MG63 (cell line): Measurements from ENCODE around the gene CADPS. TPM values are rescaled to one million over a fixed set of nuclear protein-coding genes. Genes with fewer than 3 reads are reported as not detected.

ENCODE experiments used
- DNase-seq: peaks from one replicate; pipeline ENCODE4 v3.0.0-alpha.2; 2020
- H3K27me3 ChIP-seq: fragments of 250-450 bp; sonication (Bioruptor Pico); 2 replicates; pipeline ENCODE4 v1.5.1; 2020; ENCODE audit warnings: mild to moderate bottlenecking, moderate library complexity
- H3K36me3 ChIP-seq: fragments of 250-450 bp; sonication (Bioruptor Pico); 2 replicates; pipeline ENCODE4 v1.5.1; 2020; ENCODE audit warnings: mild to moderate bottlenecking, moderate library complexity
- H3K4me3 ChIP-seq: fragments of 250-450 bp; sonication (Bioruptor Pico); 2 replicates; pipeline ENCODE4 v1.5.1; 2020; ENCODE audit warnings: mild to moderate bottlenecking, moderate library complexity
- H3K9me3 ChIP-seq: fragments of 250-450 bp; sonication (Bioruptor Pico); 2 replicates; pipeline ENCODE4 v1.5.1; 2020; ENCODE audit warnings: mild to moderate bottlenecking, moderate library complexity
- total RNA-seq: library from RNA; depleted of rRNA; stranded (reverse); fragments of >200 nt; shearing (Covaris generic); gene quantifications from 2 replicates; pipeline ENCODE4 v1.2.3, GENCODE V29; 2014; ENCODE audit warnings: low replicate concordance

Gene CADPS
- total RNA-seq, 1 experiment from 2014 or later: 0.07 TPM

DNA sequence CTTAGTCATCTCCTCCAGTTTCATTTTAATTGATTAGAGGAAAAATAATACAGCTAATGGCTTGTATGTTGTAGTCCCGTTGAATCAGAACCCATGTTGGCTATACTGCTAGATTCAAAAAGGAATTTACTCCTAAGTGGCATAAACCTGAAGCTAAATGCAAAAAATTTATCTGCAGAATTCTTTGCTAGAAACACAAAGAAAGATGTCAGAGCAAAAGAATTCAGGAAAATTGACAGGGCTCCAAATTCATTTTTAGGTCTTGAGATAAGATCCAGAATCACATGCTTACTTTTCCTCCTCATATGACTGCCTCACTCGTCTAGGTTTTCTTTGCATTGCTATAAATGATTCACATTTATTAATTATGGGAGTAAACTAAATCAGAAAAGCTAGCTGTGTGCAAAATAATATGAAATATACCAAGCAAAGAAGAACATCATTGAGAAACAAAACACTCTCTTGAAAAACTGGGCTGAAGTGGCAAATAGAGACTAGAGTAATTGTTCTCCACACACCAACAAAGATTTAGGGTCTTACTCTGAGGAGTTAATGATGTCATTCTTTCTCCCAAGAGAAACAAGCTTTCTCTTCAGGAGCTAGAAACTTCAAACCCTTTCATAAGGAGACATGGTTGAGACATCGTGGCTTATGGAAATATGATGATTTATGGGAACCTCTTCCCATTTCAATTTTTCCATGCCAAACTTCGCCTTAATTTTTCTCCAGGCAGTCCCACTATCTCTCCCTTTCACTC, 407.1 kb downstream of the CADPS start:
- no peaks in the 10 kb centered on the region for H3K9me3 ChIP-seq

DNA sequence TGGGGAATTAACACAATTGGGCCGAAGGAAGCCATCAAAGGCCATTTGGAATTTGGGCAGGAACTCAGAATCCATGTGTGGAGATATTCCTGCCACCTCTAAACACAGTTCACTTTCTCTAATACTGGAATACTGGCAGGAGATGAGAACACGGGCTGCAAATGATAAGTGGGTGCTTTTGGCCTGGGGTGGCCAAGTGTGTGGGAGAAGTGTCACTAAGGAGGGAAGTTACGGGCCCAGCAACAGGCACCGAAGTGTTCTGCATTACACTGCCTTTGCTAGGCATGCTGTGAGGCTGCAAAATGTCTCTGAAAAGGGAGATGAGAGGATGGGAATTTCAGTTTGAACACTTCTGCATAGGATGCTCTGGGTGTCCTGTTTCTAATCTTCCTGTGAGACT, 412.4 kb downstream of the CADPS start:
- no peaks in the 10 kb centered on the region for H3K27me3 ChIP-seq
- H3K36me3 ChIP-seq: no peaks in the 10 kb centered on the region
- H3K9me3 ChIP-seq: no peaks in the 10 kb centered on the region
- DNase-seq: no peak
- no peak overlapping the region for H3K4me3 ChIP-seq

More for the DNA sequence above, 407.1 kb downstream of the CADPS start:
- Histone ChIP-seq H3K27me3 (no peaks in the 10 kb centered on the region), H3K4me3 (no peak overlapping the region), H3K36me3 (no peaks in the 10 kb centered on the region)
- no peak for DNase-seq

DNA sequence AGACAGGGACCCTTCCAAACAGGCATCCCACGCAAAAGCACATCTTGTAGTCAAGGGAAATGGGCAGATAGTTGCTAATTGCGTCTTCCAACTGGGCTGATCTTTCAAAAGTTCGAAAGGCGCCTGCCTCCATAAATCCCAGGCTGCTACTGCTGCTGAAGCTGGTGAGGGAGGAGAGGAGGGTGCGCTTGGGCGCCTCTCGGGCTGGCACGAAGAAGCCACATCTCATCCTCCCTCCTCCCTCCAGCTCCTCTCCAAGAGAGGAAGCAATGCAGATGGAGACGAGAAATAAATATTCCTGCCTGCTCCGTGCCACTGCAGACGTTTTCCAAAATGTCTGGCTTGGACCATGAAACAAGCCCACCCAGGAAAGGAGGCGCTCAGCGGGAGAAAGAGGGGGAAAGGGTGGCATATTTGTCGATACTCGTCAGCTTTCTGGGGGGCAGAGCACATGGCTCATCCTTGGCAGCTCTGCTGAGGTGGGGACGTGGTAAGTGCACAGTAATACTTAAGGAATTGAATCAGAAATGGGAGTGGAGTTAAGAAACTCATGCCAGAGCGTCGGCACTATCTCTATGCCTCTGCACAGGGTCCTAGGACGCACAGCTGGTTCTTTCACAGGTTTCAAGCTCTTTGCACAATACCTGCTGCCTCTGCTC, 413.0 kb downstream of the CADPS start:
- no peak overlapping the region for H3K4me3 ChIP-seq
- H3K27me3 ChIP-seq: no peaks in the 10 kb centered on the region
- DNase-seq: no peak
- H3K9me3 ChIP-seq: no peaks in the 10 kb centered on the region
- H3K36me3 ChIP-seq: no peaks in the 10 kb centered on the region

DNA sequence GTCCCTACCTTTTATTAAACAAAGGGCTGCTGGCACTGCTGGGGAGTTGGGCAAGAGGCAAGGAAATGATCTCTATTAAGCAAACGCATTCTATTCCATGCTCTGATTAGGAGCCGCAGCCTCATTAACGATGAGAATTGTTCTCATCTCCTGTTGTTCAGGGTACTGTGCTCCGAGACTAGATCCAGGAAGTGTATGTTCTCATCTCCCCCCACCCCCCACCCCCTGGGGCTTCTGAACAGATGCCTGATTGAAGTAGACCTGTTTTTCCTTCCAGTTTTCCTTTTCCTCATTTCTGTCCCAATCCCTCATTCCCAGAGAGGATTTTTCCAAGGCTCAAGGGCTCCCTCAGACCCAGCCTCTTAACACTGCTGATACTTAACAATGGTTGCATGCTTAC, 420.3 kb downstream of the CADPS start:
- Histone ChIP-seq H3K36me3 (no peaks in the 10 kb centered on the region), H3K4me3 (no peak overlapping the region), H3K9me3 (no peaks in the 10 kb centered on the region), H3K27me3 (no peaks in the 10 kb centered on the region)
- DNase-seq: no peak

DNA sequence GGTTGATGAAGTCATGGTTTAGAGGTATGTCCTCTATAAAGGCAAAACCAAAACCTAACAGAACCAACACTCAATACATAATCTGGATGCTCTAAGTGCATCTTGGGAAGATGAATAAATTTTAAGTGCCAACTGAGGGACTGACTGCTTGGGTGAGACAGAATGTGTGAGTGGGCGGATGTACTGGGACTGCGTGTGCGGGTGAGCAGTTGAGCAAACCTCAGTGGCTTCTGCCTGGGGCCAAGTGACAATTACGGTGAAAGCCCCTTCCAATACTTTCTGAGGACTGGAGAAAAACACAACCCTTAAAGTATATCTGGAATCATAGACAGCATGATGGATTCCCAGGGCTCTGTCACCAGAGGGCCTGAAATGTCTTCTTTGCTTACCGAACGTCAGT, 421.8 kb downstream of the CADPS start:
- Histone ChIP-seq H3K4me3 (no peak overlapping the region), H3K27me3 (no peaks in the 10 kb centered on the region), H3K9me3 (no peaks in the 10 kb centered on the region), H3K36me3 (no peaks in the 10 kb centered on the region)
- no peak for DNase-seq

DNA sequence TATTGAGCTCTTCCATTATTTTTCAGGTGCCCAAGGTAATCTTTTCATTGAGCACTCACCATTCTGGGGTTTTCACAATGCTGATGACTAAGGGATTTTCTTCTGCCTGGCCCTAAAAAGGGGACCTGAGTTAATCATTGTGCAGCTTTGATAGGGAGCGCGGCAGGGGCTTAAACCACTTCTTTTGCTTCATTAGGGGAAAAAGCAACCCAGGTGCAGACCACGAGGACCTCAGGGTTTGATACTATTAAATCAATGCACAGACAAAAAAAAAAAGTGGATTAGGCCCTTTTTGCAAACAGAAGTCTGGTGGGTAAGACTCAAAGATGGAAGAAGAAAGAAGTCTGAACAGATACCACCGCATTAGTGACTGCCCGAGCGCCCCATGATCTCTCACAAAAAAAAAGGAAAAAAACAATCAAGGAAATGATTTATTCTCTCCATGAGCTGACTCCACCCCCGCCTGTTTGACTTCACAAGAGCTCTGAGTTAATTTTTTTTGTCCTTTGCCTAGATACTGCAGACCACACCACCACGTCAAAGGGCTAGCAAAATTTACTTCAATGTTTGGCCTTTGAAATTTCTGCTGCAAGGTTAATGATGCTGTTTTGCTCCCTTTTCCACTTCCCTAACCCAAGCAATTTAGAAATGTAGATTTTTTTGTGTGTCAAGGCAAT, 423.9 kb downstream of the CADPS start:
- Histone ChIP-seq H3K4me3 (no peak overlapping the region), H3K27me3 (no peaks in the 10 kb centered on the region), H3K9me3 (no peaks in the 10 kb centered on the region), H3K36me3 (no peaks in the 10 kb centered on the region)
- no peak for DNase-seq

DNA sequence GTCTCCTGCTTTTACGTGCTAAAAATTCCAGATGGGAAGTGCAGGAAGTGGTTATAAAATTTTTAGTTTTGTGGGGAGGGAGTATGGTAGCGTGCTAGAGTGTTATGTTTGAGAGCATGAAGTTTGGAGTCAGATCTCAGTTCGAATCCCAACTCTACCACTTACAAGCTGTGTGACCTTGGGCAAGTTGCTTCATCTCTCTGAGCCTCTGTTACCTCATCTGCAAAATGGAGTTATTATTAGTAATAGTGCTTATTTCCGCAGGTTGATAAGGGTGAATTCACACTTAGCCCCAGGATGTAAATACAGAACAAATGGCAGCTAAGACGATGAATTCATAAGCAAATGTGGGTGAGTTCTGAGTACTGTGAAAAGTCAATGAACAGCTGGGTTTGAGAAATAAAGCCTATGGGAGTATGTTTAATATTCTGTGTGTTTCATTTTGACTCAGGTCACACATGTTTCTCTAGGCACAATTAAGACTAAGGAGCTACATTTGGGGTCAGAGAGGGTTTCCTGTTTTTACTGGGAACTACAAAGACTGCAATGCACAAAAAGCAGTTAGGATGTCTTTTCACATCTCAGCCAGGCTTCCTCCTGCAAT, 428.8 kb downstream of the CADPS start:
- no peaks in the 10 kb centered on the region for H3K9me3 ChIP-seq
- no peaks in the 10 kb centered on the region for H3K36me3 ChIP-seq

DNA sequence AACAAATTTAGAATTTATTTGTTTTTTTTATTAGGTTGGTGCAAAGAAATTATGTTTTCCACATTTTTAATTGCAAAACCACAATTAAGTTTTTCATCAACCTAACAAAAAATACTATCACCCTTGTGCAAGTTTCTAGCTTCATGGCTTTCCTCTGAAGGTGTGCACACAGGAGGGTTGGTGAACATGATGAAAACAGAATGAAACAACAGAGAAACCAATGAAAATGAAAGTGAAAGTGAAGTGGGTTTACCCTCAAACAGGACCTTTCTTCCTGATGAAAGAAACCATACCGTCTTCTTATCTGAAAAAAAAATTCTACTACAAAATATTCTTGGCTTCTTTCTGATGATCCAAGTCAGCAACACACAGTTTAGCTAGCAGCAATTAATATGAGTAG, 429.9 kb downstream of the CADPS start:
- Histone ChIP-seq H3K36me3 (no peaks in the 10 kb centered on the region), H3K9me3 (no peaks in the 10 kb centered on the region), H3K27me3 (no peaks in the 10 kb centered on the region), H3K4me3 (peak overlapping the region; percentile 15; the same call in 1 of the 2 replicates)
- DNase-seq: no peak

More for the DNA sequence above, 428.8 kb downstream of the CADPS start:
- no peak overlapping the region for H3K4me3 ChIP-seq
- no peaks in the 10 kb centered on the region for H3K27me3 ChIP-seq
- no peak for DNase-seq

DNA sequence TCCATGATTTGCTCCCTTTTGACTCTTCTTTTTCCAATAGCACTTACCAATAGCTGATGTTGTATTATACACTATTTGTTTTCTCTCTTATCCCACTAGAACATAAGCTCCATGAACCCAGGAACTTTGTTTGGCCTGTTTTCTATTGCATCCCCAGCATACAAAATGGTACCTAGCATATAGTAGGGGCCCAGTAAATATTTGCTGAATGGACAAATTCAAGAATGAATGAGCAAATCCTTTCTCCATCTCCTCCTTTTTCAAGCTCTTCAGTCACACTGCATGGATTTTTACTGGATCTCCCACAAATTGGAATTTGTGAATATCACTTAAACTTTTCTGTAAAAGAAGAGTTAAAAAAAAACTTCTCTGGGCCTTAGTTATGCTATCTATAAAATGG, 435.2 kb downstream of the CADPS start:
- H3K36me3 ChIP-seq: no peaks in the 10 kb centered on the region
- H3K27me3 ChIP-seq: no peaks in the 10 kb centered on the region
- no peak for DNase-seq
- no peaks in the 10 kb centered on the region for H3K9me3 ChIP-seq
- H3K4me3 ChIP-seq: no peak overlapping the region

DNA sequence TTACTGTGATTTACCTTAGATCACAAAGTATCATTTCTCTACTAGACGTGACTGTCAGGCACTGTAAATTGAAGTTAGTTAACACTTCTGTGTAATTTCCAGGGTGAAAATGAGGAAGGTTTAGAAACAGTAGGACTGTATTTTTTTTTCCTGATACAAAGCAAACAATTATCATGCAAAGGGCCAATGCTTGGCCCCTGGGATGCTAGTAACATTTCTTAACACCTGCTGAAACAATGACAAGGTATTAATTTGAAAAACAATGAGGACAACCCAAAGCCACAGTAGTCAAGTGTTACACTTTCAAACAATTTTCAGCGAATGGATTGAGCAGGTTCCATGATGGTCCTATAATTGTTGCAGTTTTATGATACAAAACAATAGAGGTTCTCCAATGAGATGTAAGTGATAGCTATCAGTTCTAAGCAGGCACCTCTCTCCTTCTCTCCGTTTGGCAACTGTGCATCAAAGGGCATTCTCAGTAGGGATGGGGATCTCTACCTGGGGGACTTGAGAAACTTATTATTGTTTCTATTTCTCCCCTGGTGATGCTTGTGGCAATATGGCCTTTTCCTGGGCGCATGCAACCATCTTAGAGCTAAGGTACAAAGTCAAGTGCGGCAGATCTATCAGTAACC, 435.9 kb downstream of the CADPS start:
- DNase-seq: no peak
- H3K9me3 ChIP-seq: no peaks in the 10 kb centered on the region
- H3K27me3 ChIP-seq: no peaks in the 10 kb centered on the region
- H3K4me3 ChIP-seq: no peak overlapping the region
- H3K36me3 ChIP-seq: no peaks in the 10 kb centered on the region

DNA sequence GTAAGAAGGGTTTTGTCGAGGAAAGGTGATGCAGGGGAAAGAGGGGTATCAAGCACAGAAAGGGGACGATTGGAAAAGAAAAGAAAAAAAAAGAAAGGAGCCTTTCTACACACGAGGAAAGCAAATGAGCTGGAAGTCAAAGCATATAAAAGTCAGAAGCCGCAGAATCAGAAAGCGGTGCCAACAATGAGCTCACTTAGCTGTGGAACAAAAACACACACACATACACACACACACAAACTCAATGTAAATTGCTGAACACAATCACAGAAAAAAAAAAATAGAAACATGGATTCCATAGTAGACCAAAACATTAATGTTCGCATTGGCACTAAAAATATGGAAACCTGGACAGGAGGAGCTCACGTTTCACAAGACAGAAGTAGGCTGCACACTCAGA, 438.4 kb downstream of the CADPS start:
- Histone ChIP-seq H3K27me3 (no peaks in the 10 kb centered on the region), H3K36me3 (no peaks in the 10 kb centered on the region), H3K9me3 (no peaks in the 10 kb centered on the region), H3K4me3 (no peak overlapping the region)
- no peak for DNase-seq

DNA sequence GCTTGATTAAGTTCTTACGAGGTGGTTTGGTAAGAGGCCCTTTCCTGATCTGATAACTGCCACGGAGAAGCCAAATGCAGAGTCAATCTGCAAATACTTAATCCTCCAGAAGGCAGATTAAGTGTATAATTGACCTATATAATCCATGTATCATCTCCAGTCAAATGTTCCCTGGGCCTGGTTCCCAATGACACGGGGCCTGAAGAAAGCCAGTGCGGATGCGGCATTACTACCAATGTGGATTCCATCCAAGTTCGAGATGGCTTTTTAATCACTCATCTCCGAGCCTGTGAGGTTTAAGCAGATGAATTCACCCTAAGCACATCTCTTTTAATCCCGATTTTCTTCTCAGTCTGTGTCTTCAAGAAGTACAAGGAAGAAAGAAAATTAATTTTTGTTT, 441.8 kb downstream of the CADPS start:
- Histone ChIP-seq H3K27me3 (no peaks in the 10 kb centered on the region), H3K36me3 (no peaks in the 10 kb centered on the region), H3K9me3 (no peaks in the 10 kb centered on the region), H3K4me3 (no peak overlapping the region)
- DNase-seq: no peak

DNA sequence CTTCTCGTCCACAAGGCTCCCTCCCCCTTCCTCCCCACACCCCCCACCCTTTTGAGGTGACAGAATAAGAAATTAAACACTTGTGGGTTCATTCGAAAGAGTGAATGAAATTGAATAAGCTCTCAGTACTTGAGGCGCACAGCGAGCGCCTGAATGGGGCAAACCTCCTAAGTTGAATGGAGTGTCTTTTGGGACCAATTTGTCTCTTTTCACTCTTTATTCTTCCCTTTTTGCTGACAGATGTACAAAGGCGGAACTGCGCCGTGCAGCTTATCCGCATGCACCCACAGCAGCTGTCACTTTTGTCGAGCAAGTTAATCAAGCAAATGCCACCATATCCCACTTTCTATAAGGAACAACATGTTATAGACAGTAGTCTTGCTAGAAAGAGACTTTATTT, 454.0 kb downstream of the CADPS start:
- Histone ChIP-seq H3K9me3 (no peaks in the 10 kb centered on the region), H3K36me3 (no peaks in the 10 kb centered on the region), H3K27me3 (no peaks in the 10 kb centered on the region), H3K4me3 (no peak overlapping the region)
- no peak for DNase-seq

DNA sequence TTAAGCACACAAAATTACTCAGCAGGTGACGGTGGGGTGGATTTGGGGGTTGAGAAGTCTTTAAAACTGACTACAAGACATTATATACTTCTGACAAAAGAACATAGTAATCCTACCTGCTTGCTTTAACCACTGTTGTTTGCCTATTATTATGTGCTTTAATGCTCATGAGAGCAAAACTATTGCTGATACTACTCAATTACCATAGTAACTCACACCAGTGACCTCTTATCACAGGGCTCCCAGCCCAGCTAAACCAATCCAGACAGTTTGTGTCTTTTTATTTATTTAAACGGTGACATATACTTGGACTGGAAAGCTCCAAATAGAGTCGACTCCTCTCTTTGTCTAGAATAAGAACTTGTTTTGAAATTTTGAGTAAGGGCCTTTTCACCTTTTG, 459.1 kb downstream of the CADPS start:
- H3K36me3 ChIP-seq: no peaks in the 10 kb centered on the region
- H3K27me3 ChIP-seq: 0 out of 2 replicates have a peak, but pooled peaks cover 3% of the 10 kb centered on the region
- no peak overlapping the region for H3K4me3 ChIP-seq
- H3K9me3 ChIP-seq: no peaks in the 10 kb centered on the region
- DNase-seq: no peak

DNA sequence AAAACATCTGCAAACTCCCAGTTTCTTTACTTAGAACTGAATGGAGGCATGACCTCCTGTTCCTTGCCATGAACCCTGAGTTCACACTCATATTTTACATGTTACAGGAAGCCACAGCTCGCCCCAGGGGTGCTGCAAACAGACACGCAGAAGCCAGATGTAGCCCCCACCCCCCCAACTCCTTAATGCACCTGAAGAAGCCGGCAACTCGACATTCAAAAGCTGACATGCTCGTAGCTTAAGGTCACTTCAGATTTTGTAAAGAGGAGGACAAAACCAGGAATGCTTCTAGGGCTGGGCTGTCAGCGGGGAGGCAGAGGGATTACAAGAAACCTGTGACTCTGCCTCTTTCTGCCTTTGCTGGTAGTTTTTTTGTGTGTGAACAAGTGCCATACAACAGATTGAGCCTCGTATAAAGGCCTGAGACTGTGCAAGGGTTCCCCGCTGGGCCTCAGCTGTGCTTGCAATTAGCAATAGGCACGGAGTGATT, 459.9 kb downstream of the CADPS start:
- DNase-seq: no peak

DNA sequence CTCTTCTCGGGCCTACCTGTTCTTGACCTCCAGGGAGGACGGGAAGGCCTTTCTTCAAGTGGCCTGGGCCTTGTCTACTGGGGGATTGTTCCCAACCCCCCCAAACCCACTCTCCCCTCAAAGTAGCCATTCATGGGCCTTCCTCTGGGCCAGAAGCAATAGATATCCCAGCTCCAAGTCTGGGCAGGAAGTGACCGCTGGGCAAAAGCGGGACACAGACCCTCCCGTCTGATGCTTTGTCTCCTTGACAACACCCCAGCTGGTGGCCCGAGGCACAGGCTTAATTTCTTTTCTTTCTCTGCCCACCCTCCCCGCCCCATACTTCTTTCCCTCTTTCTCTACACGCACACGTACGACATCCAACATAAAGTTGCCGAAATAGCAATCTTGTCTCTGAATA, 460.4 kb downstream of the CADPS start:
- Histone ChIP-seq H3K27me3 (0 out of 2 replicates have a peak, but pooled peaks cover 3% of the 10 kb centered on the region), H3K36me3 (no peaks in the 10 kb centered on the region), H3K9me3 (no peaks in the 10 kb centered on the region), H3K4me3 (no peak overlapping the region)
- DNase-seq: no peak

More for the DNA sequence above, 459.9 kb downstream of the CADPS start:
- no peaks in the 10 kb centered on the region for H3K36me3 ChIP-seq
- no peak overlapping the region for H3K4me3 ChIP-seq
- 0 out of 2 replicates have a peak, but pooled peaks cover 3% of the 10 kb centered on the region for H3K27me3 ChIP-seq
- H3K9me3 ChIP-seq: no peaks in the 10 kb centered on the region
